ENCODE results near the gene ARHGAP4.

DNA sequence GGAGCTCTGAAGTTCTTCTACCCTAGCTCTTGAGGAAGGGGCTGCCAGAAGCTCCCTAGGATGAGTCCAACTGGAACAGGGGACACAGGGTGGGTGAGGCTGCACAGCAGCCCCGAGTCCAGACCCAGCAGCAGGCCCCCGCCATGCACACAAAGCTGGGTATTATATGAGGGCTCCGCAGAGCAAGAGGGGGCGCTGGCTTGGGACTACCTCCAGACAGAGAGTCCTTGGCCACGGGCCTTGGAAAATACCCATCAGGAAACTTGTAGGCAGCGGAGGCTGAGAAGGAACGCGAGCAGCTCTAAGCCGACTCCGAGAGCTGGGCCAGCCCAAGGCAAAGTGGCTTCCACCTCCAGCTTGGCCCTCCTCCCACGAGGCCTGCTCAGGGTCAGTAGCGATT lies 37.5 kb upstream of the ARHGAP4 start:
- TF ChIP-seq POLR2A (IDR thresholded peaks at IDR 0.05), result no peak
- TF ChIP-seq, protein P1, sequence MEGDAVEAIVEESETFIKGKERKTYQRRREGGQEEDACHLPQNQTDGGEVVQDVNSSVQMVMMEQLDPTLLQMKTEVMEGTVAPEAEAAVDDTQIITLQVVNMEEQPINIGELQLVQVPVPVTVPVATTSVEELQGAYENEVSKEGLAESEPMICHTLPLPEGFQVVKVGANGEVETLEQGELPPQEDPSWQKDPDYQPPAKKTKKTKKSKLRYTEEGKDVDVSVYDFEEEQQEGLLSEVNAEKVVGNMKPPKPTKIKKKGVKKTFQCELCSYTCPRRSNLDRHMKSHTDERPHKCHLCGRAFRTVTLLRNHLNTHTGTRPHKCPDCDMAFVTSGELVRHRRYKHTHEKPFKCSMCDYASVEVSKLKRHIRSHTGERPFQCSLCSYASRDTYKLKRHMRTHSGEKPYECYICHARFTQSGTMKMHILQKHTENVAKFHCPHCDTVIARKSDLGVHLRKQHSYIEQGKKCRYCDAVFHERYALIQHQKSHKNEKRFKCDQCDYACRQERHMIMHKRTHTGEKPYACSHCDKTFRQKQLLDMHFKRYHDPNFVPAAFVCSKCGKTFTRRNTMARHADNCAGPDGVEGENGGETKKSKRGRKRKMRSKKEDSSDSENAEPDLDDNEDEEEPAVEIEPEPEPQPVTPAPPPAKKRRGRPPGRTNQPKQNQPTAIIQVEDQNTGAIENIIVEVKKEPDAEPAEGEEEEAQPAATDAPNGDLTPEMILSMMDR (IDR thresholded peaks at IDR 0.05 in 8 of 11, conservative IDR thresholded peaks at IDR 0.05 in 3 of 11), result no peak
